Non-pigmented ciliary epithelial cell (primary cell): ENCODE results near the gene CACNG6.

Source experiments
- DNase-seq: peaks from one replicate; pipeline ENCODE4 v3.0.0-alpha.2; 2010; ENCODE audit warnings: low read depth

CACNG6 gene

DNA sequence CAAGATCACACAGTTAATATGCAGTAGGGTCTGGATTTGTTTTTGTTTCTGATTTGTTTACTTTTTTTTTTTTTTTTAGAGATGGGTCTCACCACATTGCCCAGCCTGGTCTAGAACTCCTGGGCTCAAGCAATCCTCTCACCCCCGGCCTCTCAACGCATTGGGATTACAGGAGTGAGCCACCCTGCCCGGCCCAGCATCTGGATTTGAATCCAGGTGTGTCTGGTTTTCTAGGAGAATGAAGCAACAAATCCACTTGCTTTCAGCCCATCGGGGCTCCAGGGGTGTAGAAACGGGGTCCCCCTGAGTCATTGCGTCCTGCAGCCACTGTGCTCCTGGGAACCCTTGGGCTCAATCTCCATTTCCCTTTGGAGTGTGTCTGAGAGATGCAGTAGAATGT lies 22.1 kb upstream of the CACNG6 start:
- DNase-seq, result no peak

DNA sequence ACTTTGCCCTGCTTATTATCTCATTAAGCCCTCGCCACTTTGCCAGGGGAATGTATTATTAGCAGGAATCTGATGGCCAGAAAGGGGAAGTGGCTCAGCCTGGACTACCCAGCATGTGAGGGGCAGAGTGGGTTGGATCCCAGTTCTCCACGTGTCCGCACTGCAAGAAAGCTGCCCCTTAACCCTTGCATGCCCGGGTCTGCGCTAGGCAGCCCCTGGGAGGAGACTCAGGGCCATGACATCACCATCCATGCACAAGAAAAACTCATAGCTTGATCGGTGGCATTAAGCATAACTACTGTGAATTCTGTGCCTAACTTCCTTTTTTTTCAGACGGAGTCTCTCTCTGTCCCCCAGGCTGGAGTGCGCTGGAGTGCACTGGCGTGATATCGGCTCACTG lies 19.8 kb upstream of the CACNG6 start:
- no peak for DNase-seq

DNA sequence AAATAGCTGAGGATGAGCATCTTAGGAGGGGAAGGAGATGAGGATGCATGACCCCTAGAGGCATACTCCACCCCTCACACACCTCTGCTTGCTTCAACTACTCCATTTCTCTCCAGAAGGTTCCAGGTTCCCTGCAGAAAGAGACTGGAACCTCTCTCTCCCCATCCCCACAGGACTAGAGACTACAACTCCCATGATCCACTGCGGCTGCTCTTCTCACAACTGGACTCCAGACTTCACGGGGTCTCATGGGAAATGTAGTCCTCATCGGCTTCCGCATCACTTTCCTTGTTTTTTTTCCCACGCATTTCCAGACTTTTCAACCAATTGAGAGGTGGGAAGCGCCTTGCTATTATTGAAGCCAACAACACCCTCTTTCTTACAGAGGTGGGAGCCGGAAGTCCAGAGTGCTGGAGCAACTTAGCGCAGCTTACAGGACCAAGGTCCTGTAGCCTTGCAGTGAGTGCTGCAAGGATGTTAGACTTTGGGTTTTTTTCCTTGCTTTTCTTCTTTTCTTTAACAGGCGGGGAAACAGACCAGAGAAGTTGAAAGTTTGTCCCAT lies 13.9 kb upstream of the CACNG6 start:
- peak; percentile 65 for DNase-seq

DNA sequence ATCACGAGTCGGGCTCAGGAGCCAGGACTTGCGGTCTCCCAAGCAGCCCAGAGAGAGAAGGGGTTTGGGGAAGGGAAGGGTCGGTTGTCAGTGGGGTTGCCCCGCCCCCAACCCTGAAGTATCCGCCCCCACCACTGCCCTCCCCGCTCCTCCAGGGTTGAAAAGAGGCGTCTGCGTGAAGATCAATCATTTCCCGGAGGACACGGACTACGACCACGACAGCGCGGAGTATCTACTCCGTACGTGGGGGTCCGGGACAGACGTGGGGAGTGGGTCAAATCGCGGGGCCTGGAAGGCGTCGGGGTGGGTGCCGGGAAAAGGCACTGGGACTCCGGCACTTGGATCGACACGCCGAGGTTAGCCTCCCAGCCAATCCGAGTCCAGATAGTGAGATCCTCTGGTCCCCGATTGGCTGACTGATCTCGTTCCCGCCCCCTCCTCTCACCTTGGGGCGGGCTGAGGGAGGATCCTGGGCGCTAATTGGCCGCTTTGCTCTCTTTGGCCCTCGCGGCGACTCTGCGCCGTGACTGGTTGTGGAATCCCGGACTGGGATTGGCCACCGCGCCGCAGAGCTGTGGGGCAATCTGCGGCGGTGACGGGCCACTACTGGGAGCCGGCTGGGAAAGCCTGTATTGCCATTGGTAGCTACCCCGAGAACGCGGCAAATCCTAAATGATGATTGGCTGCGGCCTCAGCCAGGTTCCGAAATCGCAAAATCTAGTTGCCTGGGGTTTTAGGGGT lies 13.3 kb upstream of the CACNG6 start:
- peak; percentile 89 for DNase-seq

GRCh38 chr19:53978975-53979801 lies 12.2 kb upstream of the CACNG6 start:
- DNase-seq, result no peak

DNA sequence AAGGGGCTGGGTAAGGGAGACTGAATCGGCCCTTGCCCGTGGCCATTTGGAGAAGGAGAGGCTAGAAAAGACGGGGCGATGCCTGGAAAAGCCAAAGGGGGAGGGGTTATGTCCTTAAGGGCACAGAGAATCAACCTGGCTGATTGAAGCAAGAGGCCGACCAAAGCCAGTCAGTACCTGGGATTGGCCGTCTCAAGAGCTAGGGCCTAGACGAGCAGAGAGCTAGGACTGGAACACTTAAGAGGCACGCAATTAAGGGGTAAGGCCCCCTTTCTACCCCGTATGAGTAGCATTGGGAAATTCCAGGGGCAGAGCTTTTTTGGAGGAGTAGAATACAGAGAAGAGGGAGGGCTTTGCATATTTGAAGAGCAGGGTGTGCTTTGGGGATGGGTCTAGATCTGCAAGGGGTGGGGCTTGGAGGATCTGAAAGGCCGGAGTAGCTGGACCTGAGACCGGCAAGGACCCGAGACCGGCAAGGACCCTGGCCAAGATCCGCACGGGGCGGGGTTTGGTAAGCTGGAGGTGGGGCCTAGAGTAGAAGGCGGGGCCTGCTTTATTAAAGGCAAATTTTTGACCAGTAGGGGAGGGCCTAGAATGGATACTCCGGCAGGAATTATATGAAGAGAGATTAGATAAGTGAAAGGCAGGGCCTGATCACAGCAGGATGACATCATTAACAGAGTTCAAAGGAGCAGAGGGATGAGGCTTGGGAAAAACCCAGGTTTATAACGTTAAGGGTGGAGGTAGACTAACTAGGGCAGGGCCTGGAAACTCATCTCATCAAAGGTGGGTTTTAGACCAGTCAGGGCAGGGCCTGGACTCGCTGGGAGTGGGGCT lies 10.7 kb upstream of the CACNG6 start:
- no peak for DNase-seq

DNA sequence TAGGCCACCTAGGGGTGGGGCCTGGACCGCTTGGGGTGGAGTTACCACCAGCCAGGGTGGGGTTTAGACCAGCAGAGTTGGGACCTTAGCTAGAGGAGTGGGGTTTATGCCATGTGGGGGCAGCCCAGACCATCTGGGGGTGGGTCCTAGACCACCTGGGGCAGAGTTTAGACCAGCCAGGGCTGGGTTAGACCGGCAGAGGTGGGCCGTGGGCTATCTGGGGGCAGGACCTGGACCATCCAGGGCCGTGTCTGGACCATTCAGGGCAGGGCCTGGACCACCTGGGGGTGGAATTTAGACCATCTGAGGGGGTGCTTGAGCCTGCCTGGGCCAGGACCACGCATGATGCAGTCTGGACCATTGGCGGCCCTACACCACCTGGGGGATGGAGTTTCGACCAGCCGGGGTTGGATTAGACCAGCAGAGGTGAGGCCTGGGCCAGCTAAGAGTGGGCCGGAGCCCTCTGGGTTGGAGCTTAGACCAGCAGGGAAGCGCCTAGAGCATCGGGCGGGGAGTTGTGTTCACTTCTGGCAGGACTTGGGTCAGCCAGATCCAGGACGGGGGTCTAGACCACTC lies 10.0 kb upstream of the CACNG6 start:
- no peak for DNase-seq

DNA sequence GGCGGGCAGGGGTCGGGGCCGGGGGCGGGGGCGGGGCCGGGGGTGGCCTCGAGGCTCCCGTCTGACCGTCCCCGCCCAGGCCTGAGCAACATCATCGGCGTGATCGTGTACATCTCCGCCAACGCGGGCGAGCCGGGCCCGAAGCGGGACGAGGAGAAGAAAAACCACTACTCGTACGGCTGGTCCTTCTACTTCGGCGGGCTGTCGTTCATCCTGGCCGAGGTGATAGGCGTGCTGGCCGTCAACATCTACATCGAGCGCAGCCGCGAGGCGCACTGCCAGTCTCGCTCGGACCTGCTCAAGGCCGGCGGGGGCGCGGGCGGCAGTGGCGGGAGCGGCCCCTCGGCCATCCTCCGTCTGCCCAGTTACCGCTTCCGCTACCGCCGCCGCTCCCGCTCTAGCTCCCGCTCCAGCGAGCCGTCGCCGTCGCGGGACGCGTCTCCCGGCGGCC lies 9.4 kb upstream of the CACNG6 start:
- DNase-seq, result no peak

- DNase-seq, result no peak
These were observed 8.8 kb upstream of the CACNG6 start for GRCh38 chr19:53982611-53983010.

GRCh38 chr19:53983457-53984289 lies 7.8 kb upstream of the CACNG6 start:
- DNase-seq, result no peak

- DNase-seq, result no peak
These were observed 5.6 kb upstream of the CACNG6 start for GRCh38 chr19:53985863-53986262.

GRCh38 chr19:53988981-53989380 lies 2.5 kb upstream of the CACNG6 start:
- DNase-seq, result no peak

GRCh38 chr19:53989600-53990533 lies 1.6 kb upstream of the CACNG6 start:
- DNase-seq, result no peak

- no peak for DNase-seq
These were observed 774 bp downstream of the CACNG6 start for GRCh38 chr19:53992211-53992610.

DNA sequence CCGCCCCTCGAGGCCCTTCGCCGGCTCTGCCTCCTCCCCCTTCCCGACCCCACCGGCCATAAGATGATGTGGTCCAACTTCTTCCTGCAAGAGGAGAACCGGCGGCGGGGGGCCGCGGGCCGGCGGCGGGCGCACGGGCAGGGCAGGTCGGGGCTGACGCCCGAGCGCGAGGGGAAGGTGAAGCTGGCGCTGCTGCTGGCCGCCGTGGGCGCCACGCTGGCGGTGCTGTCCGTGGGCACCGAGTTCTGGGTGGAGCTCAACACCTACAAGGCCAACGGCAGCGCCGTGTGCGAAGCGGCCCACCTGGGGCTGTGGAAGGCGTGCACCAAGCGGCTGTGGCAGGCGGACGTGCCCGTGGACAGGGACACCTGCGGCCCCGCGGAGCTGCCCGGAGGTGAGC lies 1.4 kb downstream of the CACNG6 start:
- no peak for DNase-seq

GRCh38 chr19:53993448-53993847 lies 2.0 kb downstream of the CACNG6 start:
- no peak for DNase-seq

DNA sequence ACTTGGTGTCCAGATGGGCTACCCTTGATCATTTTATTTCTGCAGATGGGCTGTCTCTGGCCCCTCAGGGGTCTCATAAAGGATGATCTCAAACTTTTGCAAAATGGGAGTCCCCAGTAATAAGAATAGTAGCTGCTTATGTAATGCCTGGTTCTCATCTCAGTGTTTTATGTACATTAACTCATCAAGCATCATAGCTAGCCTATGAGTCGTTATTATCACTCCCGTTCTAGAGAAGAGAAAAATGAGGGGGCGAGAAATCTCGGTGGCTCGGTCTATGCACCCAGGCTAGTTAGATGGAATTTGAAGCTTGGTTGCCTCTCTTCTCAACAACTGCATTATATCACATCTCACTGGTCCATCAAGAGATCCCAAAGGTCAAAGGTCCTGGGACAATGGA lies 3.4 kb downstream of the CACNG6 start:
- no peak for DNase-seq

DNA sequence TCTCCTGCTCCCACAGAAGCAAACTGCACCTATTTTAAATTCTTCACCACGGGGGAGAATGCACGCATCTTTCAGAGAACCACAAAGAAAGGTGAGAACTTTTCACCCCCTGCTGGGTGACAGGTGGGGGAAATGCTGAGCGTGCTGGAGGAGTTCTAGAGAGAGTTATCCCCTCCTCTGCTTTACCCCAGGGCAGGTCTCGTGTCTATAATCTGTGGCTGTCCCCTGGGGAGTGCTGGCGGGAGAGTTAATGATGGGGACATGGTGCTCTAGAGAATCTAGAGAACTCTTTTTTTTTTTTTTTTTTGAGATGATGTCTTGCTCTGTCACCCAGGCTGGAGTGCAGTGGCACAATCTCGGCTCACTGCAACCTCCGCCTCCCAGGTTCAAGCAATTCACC lies 6.8 kb downstream of the CACNG6 start:
- DNase-seq, result no peak

- no peak for DNase-seq
These were observed 8.3 kb downstream of the CACNG6 start for GRCh38 chr19:53999694-54000093.

GRCh38 chr19:54001496-54001895 lies 10.1 kb downstream of the CACNG6 start:
- no peak for DNase-seq
